B cell (primary cell): ENCODE data around the gene RMI2. TPM values are rescaled to one million over a fixed set of nuclear protein-coding genes. Genes with fewer than 3 reads are reported as not detected.

Source experiments
- ATAC-seq: fragments of 200-7000 bp; cut with Tn5 transposase; one replicate; pipeline ENCODE4 v1.10.0; 2021; ENCODE audit warnings: low read depth, mild to moderate bottlenecking, moderate number of reproducible peaks, moderate library complexity
- CTCF ChIA-PET: fragments of 350-600 bp; sonication (Branson Sonifier 250); formaldehyde crosslinking; loops from one replicate; lab custom pipeline; 2021; ENCODE audit warnings: antibody characterized with exemption, inconsistent platforms; lab: Charles Lee
- POLR2A ChIA-PET: fragments of 350-600 bp; sonication (Branson Sonifier 250); formaldehyde crosslinking; loops from one replicate; lab custom pipeline; 2021; ENCODE audit warnings: antibody characterized with exemption; lab: Charles Lee
- DNase-seq: peaks from one replicate; pipeline ENCODE4 v3.0.0; 2013
- H2AFZ ChIP-seq: 2 replicates; pipeline ENCODE4 v1.6.1; 2012; ENCODE audit warnings: mild to moderate bottlenecking, low read depth, low read length; ENCODE audit not compliant: insufficient read depth, poor library complexity, severe bottlenecking
- H3K27ac ChIP-seq, 2 donors: 1 replicate in 1 of 2; 2 replicates in 1 of 2; pipeline ENCODE4 v1.5.1; 2012 to 2013; ENCODE audit warnings: low read length in 2 of 2, mild to moderate bottlenecking in 2 of 2, moderate library complexity in 1 of 2
- H3K27me3 ChIP-seq, 4 experiments: fragments of 200-600 bp in 1 of 4; sonication (generic) in 1 of 4; replicated peaks in 1 of 4; 1 replicate in 2 of 4; 2 replicates in 2 of 4; pipeline versions ENCODE4 v1.6.1 to v1.7.0; 2013 to 2016; ENCODE audit warnings: low read length in 3 of 4, mild to moderate bottlenecking in 2 of 4, mixed read lengths in 1 of 4, moderate library complexity in 1 of 4; ENCODE audit not compliant: insufficient read depth in 4 of 4, control insufficient read depth in 3 of 4; ENCODE audit errors: control extremely low read depth in 1 of 4
- H3K36me3 ChIP-seq, 2 experiments: replicated peaks in 1 of 2; 1 replicate in 1 of 2; 2 replicates in 1 of 2; pipeline versions ENCODE4 v1.6.1 to v1.7.1; 2013; ENCODE audit warnings: low read length in 1 of 2; ENCODE audit not compliant: insufficient read depth in 2 of 2, control insufficient read depth in 1 of 2; ENCODE audit errors: control extremely low read depth in 1 of 2, extremely low read depth in 1 of 2
- H3K4me1 ChIP-seq, 2 donors: fragments of 200-600 bp in 1 of 2; sonication (generic) in 1 of 2; 1 replicate in 1 of 2; 2 replicates in 1 of 2; pipeline versions ENCODE4 v1.5.1 to v1.6.1; 2013 to 2017; ENCODE audit warnings: low read length in 2 of 2; ENCODE audit not compliant: control insufficient read depth in 2 of 2, insufficient read depth in 2 of 2
- H3K4me2 ChIP-seq: replicated peaks from 2 replicates; pipeline ENCODE3; 2012; ENCODE audit warnings: mild to moderate bottlenecking, low read depth, low read length; ENCODE audit not compliant: poor library complexity, severe bottlenecking
- H3K4me3 ChIP-seq, 5 experiments: fragments of 200-600 bp in 1 of 5; sonication (generic) in 1 of 5; 1 replicate in 3 of 5; 2 replicates in 2 of 5; pipeline versions ENCODE4 v1.5.1 to v1.7.0; 2011 to 2016; ENCODE audit warnings: low read length in 4 of 5, mild to moderate bottlenecking in 4 of 5, low read depth in 2 of 5, control low read depth in 1 of 5, moderate library complexity in 1 of 5; ENCODE audit not compliant: insufficient read depth in 1 of 5; ENCODE audit errors: control extremely low read depth in 1 of 5, extremely low read depth in 1 of 5
- H3K79me2 ChIP-seq: fragments of 200-600 bp; sonication (generic); one replicate; pipeline ENCODE4 v1.6.0; 2016; ENCODE audit warnings: low read length; ENCODE audit not compliant: control insufficient read depth, insufficient read depth
- H3K9ac ChIP-seq: fragments of 200-600 bp; sonication (generic); 2 replicates; pipeline ENCODE4 v1.6.1; 2017; ENCODE audit warnings: mild to moderate bottlenecking, low read length, moderate library complexity
- H3K9me3 ChIP-seq, 3 donors: one replicate each; pipeline versions ENCODE4 v1.6.1 to v1.7.1; 2013; ENCODE audit warnings: low read length in 2 of 3; ENCODE audit not compliant: control insufficient read depth in 2 of 3, insufficient read depth in 1 of 3; ENCODE audit errors: control extremely low read depth in 1 of 3
- H4K20me1 ChIP-seq: 2 replicates; pipeline ENCODE4 v1.6.0; 2012; ENCODE audit warnings: mild to moderate bottlenecking, low read length; ENCODE audit not compliant: insufficient read depth, control insufficient read depth, poor library complexity, severe bottlenecking
- H3K27ac Mint-ChIP-seq: one replicate; pipeline ENCODE4 v1.8.0; 2021; ENCODE audit warnings: mixed read lengths
- H3K27me3 Mint-ChIP-seq: one replicate; pipeline ENCODE4 v1.8.0; 2021; ENCODE audit warnings: mixed read lengths
- H3K4me1 Mint-ChIP-seq: one replicate; pipeline ENCODE4 v1.8.0; 2021; ENCODE audit warnings: mixed read lengths
- H3K4me3 Mint-ChIP-seq: one replicate; pipeline ENCODE4 v1.8.0; 2021; ENCODE audit warnings: mixed read lengths
- H3K9me3 Mint-ChIP-seq: one replicate; pipeline ENCODE4 v1.8.0; 2022; ENCODE audit warnings: mixed read lengths; ENCODE audit not compliant: insufficient read depth
- EZH2 ChIP-seq: IDR thresholded peaks from 2 replicates; pipeline ENCODE4 v1.6.1; 2012; ENCODE audit warnings: borderline replicate concordance, low read depth, mild to moderate bottlenecking, moderate library complexity, low read length; ENCODE audit not compliant: insufficient read depth, poor library complexity, severe bottlenecking
- WGBS: methylation state at CpG from one replicate; pipeline ENCODE4 v1.1.5; 2013; ENCODE audit warnings: missing lambda C conversion rate; ENCODE audit not compliant: insufficient coverage; 5-methylcytosine and 5-hydroxymethylcytosine counted together
- intact Hi-C: fragments of 100-400 bp; cut with micrococcal nuclease; formaldehyde crosslinking; loops from one replicate; pipeline ENCODE4 v1.10.0; 2022
- polyA plus RNA-seq: library from polyadenylated mRNA; depleted of rRNA; stranded (reverse); fragments of >200 nt; gene quantifications from 2 replicates; pipeline ENCODE4 v1.2.3, GENCODE V29; 2012
- total RNA-seq, 2 donors: library from RNA; stranded (reverse); fragments of 120-200 nt in 1 of 2; gene quantifications; 1 replicate in 1 of 2; 2 replicates in 1 of 2; pipeline versions ENCODE4 v1.2.3 to v1.2.4, GENCODE V29; 2013 to 2022
- TF ChIP-seq, protein P1 (sequence below): fragments of 200-600 bp; IDR thresholded peaks from one replicate; pipeline ENCODE4 v1.8.0; 2022; ENCODE audit warnings: antibody characterized with exemption, mild to moderate bottlenecking

The RMI2 gene
- total and polyA plus RNA-seq, 2 donors (not counting 1 experiment from before 2014, with no cell fraction given), result 2.3 to 27.0 TPM

DNA sequence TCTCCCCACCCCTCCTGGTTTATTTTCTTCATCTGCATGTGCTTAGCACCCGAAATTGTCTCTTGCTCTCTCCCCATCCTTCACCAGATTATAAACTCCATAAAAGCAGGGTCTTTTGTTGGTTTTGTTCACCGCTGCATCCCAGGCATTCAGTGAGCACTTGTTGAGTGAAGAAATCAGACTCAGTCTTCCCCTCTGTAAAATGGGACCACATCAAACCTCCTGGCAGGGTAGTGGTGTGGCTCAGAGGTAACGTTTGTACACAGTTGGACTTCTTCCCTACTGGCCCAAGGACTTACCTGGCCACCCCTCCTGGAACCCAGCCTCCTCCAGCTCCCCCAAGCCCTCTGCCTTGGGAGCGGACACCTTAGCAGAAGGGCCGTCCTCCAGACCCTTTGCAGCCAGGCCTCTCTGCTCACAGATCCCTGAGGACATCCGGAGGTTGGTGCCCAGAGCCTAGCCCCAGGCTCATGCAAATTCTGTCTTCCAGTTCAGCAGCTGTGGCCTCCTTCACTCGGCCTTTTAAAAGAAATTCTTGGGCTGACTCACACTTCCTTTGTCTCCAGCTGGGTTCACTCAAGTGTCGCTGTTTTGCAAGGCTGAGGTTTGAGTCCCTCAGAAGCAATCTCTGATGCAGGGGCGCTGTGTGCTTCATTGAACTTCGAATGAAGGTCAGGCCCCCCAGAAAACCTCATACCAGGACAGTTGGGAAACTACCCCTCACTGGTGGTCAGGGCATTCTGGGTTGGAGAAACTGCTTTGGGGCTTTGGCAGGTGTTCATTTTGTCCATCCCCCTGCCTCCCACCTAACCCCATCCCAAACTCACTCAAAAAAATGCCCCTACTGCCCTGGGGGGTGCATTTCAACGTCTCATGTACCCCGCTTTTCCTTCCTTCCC, 16.8 kb upstream of the RMI2 start:
- peak overlapping the region; percentile 81 for H3K4me3 Mint-ChIP-seq
- no peaks in the 10 kb centered on the region for H3K36me3 ChIP-seq
- H4K20me1 ChIP-seq, result no peaks in the 10 kb centered on the region
- ATAC-seq, result peak; percentile 70
- peak overlapping the region; percentile 93 for H3K27ac Mint-ChIP-seq
- H3K9ac ChIP-seq, result peak overlapping the region; percentile 60
- H3K4me3 ChIP-seq, result peak overlapping the region in 4 of 5 experiments; percentile 30 to 64 (median 36)
- peak overlapping the region; percentile 83 for H3K4me2 ChIP-seq
- DNase-seq, result peak; percentile 90
- intact Hi-C loops, result loop anchor here (1.0 kb wide), 5 partner anchors 17 to 72 kb away; partner anchors contain the start of genes RMI2 and SOCS1
- peaks cover 62% of the 10 kb centered on the region for H3K4me1 Mint-ChIP-seq
- H3K79me2 ChIP-seq, result peaks cover 4% of the 10 kb centered on the region
- 2% methylated on average over 6 of the region's 12 CpGs for WGBS
- peaks cover 59 to 69% of the 10 kb centered on the region in 2 donors for H3K4me1 ChIP-seq
- no peaks in the 10 kb centered on the region for H3K27me3 Mint-ChIP-seq
- TF ChIP-seq, protein P1, sequence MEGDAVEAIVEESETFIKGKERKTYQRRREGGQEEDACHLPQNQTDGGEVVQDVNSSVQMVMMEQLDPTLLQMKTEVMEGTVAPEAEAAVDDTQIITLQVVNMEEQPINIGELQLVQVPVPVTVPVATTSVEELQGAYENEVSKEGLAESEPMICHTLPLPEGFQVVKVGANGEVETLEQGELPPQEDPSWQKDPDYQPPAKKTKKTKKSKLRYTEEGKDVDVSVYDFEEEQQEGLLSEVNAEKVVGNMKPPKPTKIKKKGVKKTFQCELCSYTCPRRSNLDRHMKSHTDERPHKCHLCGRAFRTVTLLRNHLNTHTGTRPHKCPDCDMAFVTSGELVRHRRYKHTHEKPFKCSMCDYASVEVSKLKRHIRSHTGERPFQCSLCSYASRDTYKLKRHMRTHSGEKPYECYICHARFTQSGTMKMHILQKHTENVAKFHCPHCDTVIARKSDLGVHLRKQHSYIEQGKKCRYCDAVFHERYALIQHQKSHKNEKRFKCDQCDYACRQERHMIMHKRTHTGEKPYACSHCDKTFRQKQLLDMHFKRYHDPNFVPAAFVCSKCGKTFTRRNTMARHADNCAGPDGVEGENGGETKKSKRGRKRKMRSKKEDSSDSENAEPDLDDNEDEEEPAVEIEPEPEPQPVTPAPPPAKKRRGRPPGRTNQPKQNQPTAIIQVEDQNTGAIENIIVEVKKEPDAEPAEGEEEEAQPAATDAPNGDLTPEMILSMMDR, result no peak
- no peak for TF ChIP-seq EZH2
- H2AFZ ChIP-seq, result no peak overlapping the region
- H3K27me3 ChIP-seq, result no peaks in the 10 kb centered on the region
- ChIA-PET CTCF (interaction anchor here (0.6 to 4.7 kb wide), 13 partner anchors 13 to 364 kb away, joined by 3 to 52 read pairs (median 4); partner anchors contain the start of gene SOCS1), POLR2A (interaction anchor here (0.6 to 7.6 kb wide), 13 partner anchors 10 to 838 kb away, joined by 3 to 94 read pairs (median 5); partner anchors contain the start of gene SOCS1)
- peaks cover 0 to 14% (median 3%) of the 10 kb centered on the region in 3 donors for H3K9me3 ChIP-seq
- H3K9me3 Mint-ChIP-seq, result no peaks in the 10 kb centered on the region
- H3K27ac ChIP-seq, result peak overlapping the region; percentile 91 to 94
